HepG2 (cell line): ENCODE results near the gene MYO18A. TPM values are rescaled to one million over a fixed set of nuclear protein-coding genes. Genes with fewer than 3 reads are reported as not detected.
A peak's percentile ranks its signal among the peaks of the same experiment; 100 is the strongest.

ENCODE experiments used
- ARHGAP35 ChIP-seq: sonication (generic); formaldehyde crosslinking; IDR thresholded peaks from 2 replicates; pipeline ENCODE4 v1.9.0; 2022; ENCODE audit warnings: mild to moderate bottlenecking, inconsistent platforms, moderate library complexity, missing genetic modification reagents, borderline replicate concordance
- ARID3A ChIP-seq: IDR thresholded peaks from 2 replicates; pipeline ENCODE4 v1.6.1; 2012; ENCODE audit warnings: low read depth, low read length, improper control_type of control experiment
- DRAP1 ChIP-seq: IDR thresholded peaks from 2 replicates; pipeline ENCODE4 v1.6.1; 2016; ENCODE audit warnings: missing genetic modification reagents, missing compliant biosample characterization
- E2F1 ChIP-seq: sonication (generic); formaldehyde crosslinking; IDR thresholded peaks from 2 replicates; pipeline ENCODE4 v1.5.0; 2020; ENCODE audit warnings: missing genetic modification reagents
- GATAD1 ChIP-seq: IDR thresholded peaks from 2 replicates; pipeline ENCODE4 v1.6.1; 2016; ENCODE audit warnings: missing genetic modification reagents, missing compliant biosample characterization
- HNRNPL ChIP-seq: fragments of 200-400 bp; formaldehyde crosslinking; IDR thresholded peaks from 2 replicates; pipeline ENCODE4 v1.6.1; 2017; ENCODE audit warnings: mild to moderate bottlenecking, low read depth, low read length
- LCORL ChIP-seq, 2 experiments: fragments of 450-650 bp in 1 of 2; sonication (generic) in 1 of 2; formaldehyde crosslinking in 1 of 2; IDR thresholded peaks; 2 replicates each; pipeline versions ENCODE4 v1.5.0 to v1.6.1; 2017 to 2020; ENCODE audit warnings: antibody characterized with exemption in 1 of 2, missing genetic modification reagents in 1 of 2
- MTERF4 ChIP-seq: sonication (generic); formaldehyde crosslinking; IDR thresholded peaks from 2 replicates; pipeline ENCODE4 v1.8.0; 2023; ENCODE audit warnings: mild to moderate bottlenecking, missing genetic modification reagents
- PAXIP1 ChIP-seq: sonication (generic); formaldehyde crosslinking; conservative IDR thresholded peaks from 2 replicates; pipeline ENCODE4 v1.4.0; 2020; ENCODE audit warnings: mild to moderate bottlenecking, missing genetic modification reagents, moderate library complexity
- RXRB ChIP-seq: IDR thresholded peaks from 2 replicates; pipeline ENCODE4 v1.6.1; 2016; ENCODE audit warnings: borderline replicate concordance, missing genetic modification reagents, missing compliant biosample characterization
- SOX6 ChIP-seq, 2 experiments: fragments of 450-650 bp in 1 of 2; sonication (generic) in 1 of 2; formaldehyde crosslinking in 1 of 2; IDR thresholded peaks; 2 replicates each; pipeline versions ENCODE4 v1.4.0 to v1.6.1; 2017 to 2020; ENCODE audit warnings: antibody characterized with exemption in 1 of 2, mild to moderate bottlenecking in 1 of 2, missing genetic modification reagents in 1 of 2
- SPEN ChIP-seq: sonication (generic); formaldehyde crosslinking; IDR thresholded peaks from 2 replicates; pipeline ENCODE4 v1.5.1; 2020; ENCODE audit warnings: low read depth, mild to moderate bottlenecking, missing genetic modification reagents
- TAF15 ChIP-seq: fragments of 200-400 bp; formaldehyde crosslinking; IDR thresholded peaks from one replicate; pipeline ENCODE4 v1.6.1; 2018; ENCODE audit warnings: mild to moderate bottlenecking, low read depth, low read length; ENCODE audit not compliant: poor library complexity, severe bottlenecking
- ZBTB10 ChIP-seq: sonication (generic); formaldehyde crosslinking; IDR thresholded peaks from 2 replicates; pipeline ENCODE4 v1.4.0; 2020; ENCODE audit warnings: missing genetic modification reagents, borderline replicate concordance
- ZBTB42 ChIP-seq: sonication (generic); formaldehyde crosslinking; IDR thresholded peaks from 2 replicates; pipeline ENCODE4 v1.5.0; 2020; ENCODE audit warnings: mild to moderate bottlenecking, missing genetic modification reagents
- polyA plus RNA-seq, 8 experiments: library from polyadenylated mRNA; depleted of rRNA in 3 of 8; stranded (reverse) in 7 of 8; unstranded in 1 of 8; fragments of >200 nt; fragmentation: Illumina TruSeq in 4 of 8; extraction: Trizol in 4 of 8; gene quantifications; 2 replicates each; pipeline versions ENCODE4 v1.2.1 to v1.2.3, GENCODE V29; 2011 to 2016; ENCODE audit warnings: low read depth in 4 of 8, missing spikeins in 1 of 8, mixed read lengths in 1 of 8; ENCODE audit not compliant: insufficient read depth in 1 of 8
- total RNA-seq, 5 experiments: library from RNA; depleted of rRNA; stranded (reverse); fragments of >200 nt; fragmentation: Illumina TruSeq; extraction: Trizol; gene quantifications; 2 replicates each; pipeline ENCODE4 v1.2.3, GENCODE V29; 2016; ENCODE audit warnings: low read depth in 1 of 5

MYO18A gene
- total and polyA plus RNA-seq, 2 of the 13 experiments (the other 11 are each of a cell fraction or from before 2014, with no cell fraction given) = 16.8 to 24.8 TPM

GRCh38 chr17:29076087-29076486 lies 104.1 kb downstream of the MYO18A start (continued):
- TF ChIP-seq E2F1 (CRISPR knock-in tag) = no peak
- no peak for TF ChIP-seq SPEN (CRISPR knock-in tag)
- TF ChIP-seq GATAD1 = no peak
- TF ChIP-seq ZBTB42 (CRISPR knock-in tag) = no peak
- TF ChIP-seq MTERF4 (CRISPR knock-in tag) = no peak
- TF ChIP-seq ZBTB10 (CRISPR knock-in tag) = no peak
- no peak for TF ChIP-seq HNRNPL
- TF ChIP-seq ARID3A = peak; percentile 27; the same call in 1 of the 2 replicates
- no peak for TF ChIP-seq TAF15
- TF ChIP-seq LCORL (IDR thresholded peaks at IDR 0.05) = peak; percentile 34; the same call in 1 of the 2 replicates
- TF ChIP-seq LCORL (CRISPR knock-in tag; IDR thresholded peaks at IDR 0.05) = peak; percentile 37; the same call in 1 of the 2 replicates
- TF ChIP-seq SOX6 (IDR thresholded peaks at IDR 0.05) = no peak
- peak; percentile 52; the same call in 1 of the 2 replicates for TF ChIP-seq SOX6 (CRISPR knock-in tag; IDR thresholded peaks at IDR 0.05)
- no peak for TF ChIP-seq ARHGAP35 (CRISPR knock-in tag)
- TF ChIP-seq RXRB (CRISPR knock-in tag) = 0 out of 2 replicates have a peak, but pooled peaks have one; percentile 17
- peak; percentile 20; the same call in 1 of the 2 replicates for TF ChIP-seq DRAP1
- TF ChIP-seq PAXIP1 = peak; percentile 79
